Small intestine (tissue), 7 donors: ENCODE measurements around the gene ETV6. TPM values are rescaled to one million over a fixed set of nuclear protein-coding genes. Genes with fewer than 3 reads are reported as not detected.

Experiments used
- DNase-seq, 2 donors: peaks; one replicate each; pipeline versions ENCODE4 v3.0.0 to v3.0.0-alpha.2; 2013
- FAIRE-seq: peaks from 2 replicates; lab custom pipeline; 2012; peaks lifted over from hg19 to GRCh38; lab: Jason Lieb, UNC
- H3K27ac ChIP-seq, 3 donors: one replicate each; pipeline ENCODE4 v1.5.1; 2013; ENCODE audit warnings: low read length in 2 of 3, mild to moderate bottlenecking in 2 of 3, control low read depth in 1 of 3, inconsistent platforms in 1 of 3, low read depth in 1 of 3, moderate library complexity in 1 of 3
- H3K27me3 ChIP-seq, 3 donors: one replicate each; pipeline ENCODE4 v1.6.1; 2013; ENCODE audit warnings: low read length in 3 of 3, inconsistent platforms in 1 of 3; ENCODE audit not compliant: control insufficient read depth in 3 of 3, insufficient read depth in 3 of 3
- H3K36me3 ChIP-seq, 3 donors: one replicate each; pipeline ENCODE4 v1.6.1; 2013; ENCODE audit warnings: low read length in 3 of 3, inconsistent platforms in 1 of 3, low read depth in 1 of 3, mild to moderate bottlenecking in 1 of 3, moderate library complexity in 1 of 3; ENCODE audit not compliant: control insufficient read depth in 3 of 3, insufficient read depth in 2 of 3
- H3K4me1 ChIP-seq, 3 donors: one replicate each; pipeline ENCODE4 v1.6.1; 2013; ENCODE audit warnings: low read length in 2 of 3, inconsistent platforms in 1 of 3, low read depth in 1 of 3, mild to moderate bottlenecking in 1 of 3, moderate library complexity in 1 of 3; ENCODE audit not compliant: control insufficient read depth in 3 of 3, insufficient read depth in 2 of 3
- H3K4me3 ChIP-seq, 3 donors: one replicate each; pipeline ENCODE4 v1.5.1; 2013; ENCODE audit warnings: low read length in 3 of 3, control low read depth in 1 of 3, inconsistent platforms in 1 of 3, low read depth in 1 of 3, mild to moderate bottlenecking in 1 of 3, moderate library complexity in 1 of 3
- H3K9me3 ChIP-seq, 2 donors: one replicate each; pipeline ENCODE4 v1.6.1; 2013; ENCODE audit warnings: low read depth in 1 of 2, low read length in 1 of 2; ENCODE audit not compliant: control insufficient read depth in 2 of 2, insufficient read depth in 1 of 2
- WGBS, 3 donors: extraction: QIAGEN DNeasy Blood & Tissue Kit; methylation state at CpG; one replicate each; pipeline ENCODE4 v1.1.7; 2013; 5-methylcytosine and 5-hydroxymethylcytosine counted together
- polyA plus RNA-seq, 4 donors: library from polyadenylated mRNA; stranded (reverse) in 3 of 4; unstranded in 1 of 4; fragments of 200-250 nt in 3 of 4; fragments of 120-200 nt in 1 of 4; gene quantifications; one replicate each; pipeline versions ENCODE4 v1.2.1 to v1.2.3, GENCODE V29; 2013
- donor health status: healthy with polysubstance abuse.
- donor health status: control.
- donor health status: control.
- donor health status: Bipolar disorder and iron deficiency.
- donor health status: healthy.

Gene ETV6
- polyA plus RNA-seq, 4 donors = 5.1 to 13.6 (median 8.4) TPM

- Histone ChIP-seq H3K36me3 (no peaks in the 10 kb centered on the region), H3K9me3 (no peaks in the 10 kb centered on the region), H3K27ac (no peak overlapping the region), H3K4me1 (peaks cover 0 to 3% (median 0%) of the 10 kb centered on the region in 3 donors), H3K4me3 (no peak overlapping the region), H3K27me3 (no peaks in the 10 kb centered on the region)
- no peak for DNase-seq
- WGBS, 3 donors = 76 to 86% (median 80%) methylated on average over 6 of the region's 6 CpGs
- FAIRE-seq = no peak
Observed at GRCh38 chr12:11787933-11788849, 138.7 kb downstream of the ETV6 start.

- H3K4me1 ChIP-seq = peaks cover 7 to 19% (median 11%) of the 10 kb centered on the region in 3 donors
- H3K36me3 ChIP-seq = no peaks in the 10 kb centered on the region
- H3K9me3 ChIP-seq = peaks cover 0 to 3% of the 10 kb centered on the region in 2 donors
- H3K4me3 ChIP-seq = no peak overlapping the region
- H3K27me3 ChIP-seq = no peaks in the 10 kb centered on the region
- H3K27ac ChIP-seq = peak overlapping the region in 2 of 3 donors; percentile 55
- FAIRE-seq = no peak
- DNase-seq = peak in 1 of 2 donors; percentile 24
- WGBS, 3 donors = 70 to 88% (median 81%) methylated on average over 14 of the region's 14 CpGs
Observed at GRCh38 chr12:11793921-11794710, 144.6 kb downstream of the ETV6 start.

- Histone ChIP-seq H3K27me3 (no peaks in the 10 kb centered on the region), H3K9me3 (peaks cover 0 to 3% of the 10 kb centered on the region in 2 donors), H3K36me3 (no peaks in the 10 kb centered on the region), H3K27ac (peak overlapping the region in 1 of 3 donors; percentile 15), H3K4me1 (peaks cover 7 to 19% (median 11%) of the 10 kb centered on the region in 3 donors), H3K4me3 (no peak overlapping the region)
- no peak for DNase-seq
- no peak for FAIRE-seq
- WGBS, 3 donors = 84 to 91% (median 89%) methylated on average over 4 of the region's 4 CpGs
Observed at GRCh38 chr12:11794751-11795150, 145.3 kb downstream of the ETV6 start.

GRCh38 chr12:11795192-11795912 is 145.9 kb downstream of the ETV6 start:
- H3K27ac ChIP-seq = peak overlapping the region in 2 of 3 donors; percentile 39 to 45
- FAIRE-seq (no peak), DNase-seq (peak; percentile 68 to 77)
- H3K4me3 ChIP-seq = no peak overlapping the region
- WGBS, 3 donors = 59 to 73% (median 67%) methylated on average over 8 of the region's 8 CpGs
- H3K9me3 ChIP-seq = peaks cover 0 to 3% of the 10 kb centered on the region in 2 donors
- no peaks in the 10 kb centered on the region for H3K27me3 ChIP-seq
- peaks cover 7 to 19% (median 11%) of the 10 kb centered on the region in 3 donors for H3K4me1 ChIP-seq
- H3K36me3 ChIP-seq = no peaks in the 10 kb centered on the region

- no peak for DNase-seq
- 61 to 66% (median 61%) methylated on average over 6 of the region's 6 CpGs for WGBS, 3 donors
- peak overlapping the region in 2 of 3 donors; percentile 13 to 45 for H3K27ac ChIP-seq
Observed at GRCh38 chr12:11795913-11796459, 146.5 kb downstream of the ETV6 start.

GRCh38 chr12:11797317-11797913 is 147.9 kb downstream of the ETV6 start:
- Histone ChIP-seq H3K4me1 (peaks cover 7 to 19% (median 11%) of the 10 kb centered on the region in 3 donors), H3K9me3 (peaks cover 0 to 3% of the 10 kb centered on the region in 2 donors), H3K27ac (peak overlapping the region in 2 of 3 donors; percentile 4 to 78), H3K4me3 (no peak overlapping the region), H3K27me3 (no peaks in the 10 kb centered on the region), H3K36me3 (peaks cover 0 to 5% (median 0%) of the 10 kb centered on the region in 3 donors)
- DNase-seq = no peak
- WGBS, 3 donors = 68 to 79% (median 78%) methylated on average over 5 of the region's 5 CpGs
- FAIRE-seq = no peak

More at GRCh38 chr12:11795913-11796459, 146.5 kb downstream of the ETV6 start:
- Histone ChIP-seq H3K36me3 (no peaks in the 10 kb centered on the region), H3K9me3 (peaks cover 0 to 3% of the 10 kb centered on the region in 2 donors), H3K4me1 (peaks cover 7 to 19% (median 11%) of the 10 kb centered on the region in 3 donors), H3K27me3 (no peaks in the 10 kb centered on the region), H3K4me3 (no peak overlapping the region)
- no peak for FAIRE-seq

GRCh38 chr12:11798006-11798708 is 148.7 kb downstream of the ETV6 start:
- DNase-seq = no peak
- Histone ChIP-seq H3K9me3 (peaks cover 0 to 3% of the 10 kb centered on the region in 2 donors), H3K27ac (peak overlapping the region in 2 of 3 donors; percentile 4 to 59), H3K4me1 (peaks cover 7 to 19% (median 11%) of the 10 kb centered on the region in 3 donors), H3K4me3 (no peak overlapping the region), H3K27me3 (no peaks in the 10 kb centered on the region), H3K36me3 (peaks cover 0 to 5% (median 0%) of the 10 kb centered on the region in 3 donors)
- 77 to 84% (median 81%) methylated on average over 7 of the region's 7 CpGs for WGBS, 3 donors
- no peak for FAIRE-seq
